ENCODE measurements around the gene EFNA1. TPM values are rescaled to one million over a fixed set of nuclear protein-coding genes. Genes with fewer than 3 reads are reported as not detected.

Gene EFNA1
- total RNA-seq, 1 donor from 2014 or later: 26.1 TPM

DNA sequence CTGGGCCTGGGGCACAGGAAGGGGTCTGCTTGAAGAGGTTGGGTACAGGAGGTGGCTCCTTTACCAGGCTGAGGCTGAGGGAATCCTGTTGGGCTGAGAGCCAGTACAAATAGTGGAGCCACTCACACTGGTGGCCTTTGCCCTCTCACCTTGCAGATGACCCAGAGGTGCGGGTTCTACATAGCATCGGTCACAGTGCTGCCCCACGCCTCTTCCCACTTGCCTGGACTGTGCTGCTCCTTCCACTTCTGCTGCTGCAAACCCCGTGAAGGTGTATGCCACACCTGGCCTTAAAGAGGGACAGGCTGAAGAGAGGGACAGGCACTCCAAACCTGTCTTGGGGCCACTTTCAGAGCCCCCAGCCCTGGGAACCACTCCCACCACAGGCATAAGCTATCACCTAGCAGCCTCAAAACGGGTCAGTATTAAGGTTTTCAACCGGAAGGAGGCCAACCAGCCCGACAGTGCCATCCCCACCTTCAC is 6.2 kb downstream of the EFNA1 start:
- Mint-ChIP-seq H3K9me3 (no peaks in the 10 kb centered on the region), H3K4me1 (ENCODE audit: unreplicated experiment) (peaks cover 41% of the 10 kb centered on the region), H3K4me3 (peak overlapping the region; percentile 66), H3K36me3 (peaks cover 25% of the 10 kb centered on the region), H3K27ac (peak overlapping the region; percentile 100), H3K27me3 (peaks cover 5% of the 10 kb centered on the region)
- no peak for DNase-seq (ENCODE audit: extremely low spot score, unreplicated experiment)
- TF ChIP-seq, protein P1, sequence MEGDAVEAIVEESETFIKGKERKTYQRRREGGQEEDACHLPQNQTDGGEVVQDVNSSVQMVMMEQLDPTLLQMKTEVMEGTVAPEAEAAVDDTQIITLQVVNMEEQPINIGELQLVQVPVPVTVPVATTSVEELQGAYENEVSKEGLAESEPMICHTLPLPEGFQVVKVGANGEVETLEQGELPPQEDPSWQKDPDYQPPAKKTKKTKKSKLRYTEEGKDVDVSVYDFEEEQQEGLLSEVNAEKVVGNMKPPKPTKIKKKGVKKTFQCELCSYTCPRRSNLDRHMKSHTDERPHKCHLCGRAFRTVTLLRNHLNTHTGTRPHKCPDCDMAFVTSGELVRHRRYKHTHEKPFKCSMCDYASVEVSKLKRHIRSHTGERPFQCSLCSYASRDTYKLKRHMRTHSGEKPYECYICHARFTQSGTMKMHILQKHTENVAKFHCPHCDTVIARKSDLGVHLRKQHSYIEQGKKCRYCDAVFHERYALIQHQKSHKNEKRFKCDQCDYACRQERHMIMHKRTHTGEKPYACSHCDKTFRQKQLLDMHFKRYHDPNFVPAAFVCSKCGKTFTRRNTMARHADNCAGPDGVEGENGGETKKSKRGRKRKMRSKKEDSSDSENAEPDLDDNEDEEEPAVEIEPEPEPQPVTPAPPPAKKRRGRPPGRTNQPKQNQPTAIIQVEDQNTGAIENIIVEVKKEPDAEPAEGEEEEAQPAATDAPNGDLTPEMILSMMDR (conservative IDR thresholded peaks at IDR 0.05): no peak

DNA sequence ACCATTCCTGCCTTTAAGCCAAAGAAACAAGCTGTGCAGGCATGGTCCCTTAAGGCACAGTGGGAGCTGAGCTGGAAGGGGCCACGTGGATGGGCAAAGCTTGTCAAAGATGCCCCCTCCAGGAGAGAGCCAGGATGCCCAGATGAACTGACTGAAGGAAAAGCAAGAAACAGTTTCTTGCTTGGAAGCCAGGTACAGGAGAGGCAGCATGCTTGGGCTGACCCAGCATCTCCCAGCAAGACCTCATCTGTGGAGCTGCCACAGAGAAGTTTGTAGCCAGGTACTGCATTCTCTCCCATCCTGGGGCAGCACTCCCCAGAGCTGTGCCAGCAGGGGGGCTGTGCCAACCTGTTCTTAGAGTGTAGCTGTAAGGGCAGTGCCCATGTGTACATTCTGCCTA is 6.6 kb downstream of the EFNA1 start:
- peak overlapping the region; percentile 100 for H3K27ac Mint-ChIP-seq
- H3K4me3 Mint-ChIP-seq: peak overlapping the region; percentile 100
- TF ChIP-seq, protein P1 (conservative IDR thresholded peaks at IDR 0.05): no peak
- H3K36me3 Mint-ChIP-seq: peaks cover 25% of the 10 kb centered on the region
- peaks cover 5% of the 10 kb centered on the region for H3K27me3 Mint-ChIP-seq
- no peaks in the 10 kb centered on the region for H3K9me3 Mint-ChIP-seq
- peaks cover 39% of the 10 kb centered on the region for H3K4me1 Mint-ChIP-seq (ENCODE audit: unreplicated experiment)
- DNase-seq (ENCODE audit: extremely low spot score, unreplicated experiment): no peak

GRCh38 chr1:155134880-155135414 is 7.3 kb downstream of the EFNA1 start:
- H3K4me1 Mint-ChIP-seq (ENCODE audit: unreplicated experiment): peaks cover 34% of the 10 kb centered on the region
- no peaks in the 10 kb centered on the region for H3K9me3 Mint-ChIP-seq
- H3K4me3 Mint-ChIP-seq: peak overlapping the region; percentile 100
- TF ChIP-seq, protein P1 (conservative IDR thresholded peaks at IDR 0.05): no peak
- peak overlapping the region; percentile 100 for H3K27ac Mint-ChIP-seq
- peaks cover 25% of the 10 kb centered on the region for H3K36me3 Mint-ChIP-seq
- peak; percentile 76 for DNase-seq (ENCODE audit: extremely low spot score, unreplicated experiment)
- peaks cover under 1% of the 10 kb centered on the region for H3K27me3 Mint-ChIP-seq

GRCh38 chr1:155135415-155136028 is 7.8 kb downstream of the EFNA1 start, which contains the start of gene SLC50A1:
Gene SLC50A1, plus strand, starts transcription at chr1:155135852. Its CDS starts 60 bp downstream, at chr1:155135912.
- Mint-ChIP-seq H3K4me1 (ENCODE audit: unreplicated experiment) (peaks cover 33% of the 10 kb centered on the region), H3K36me3 (peaks cover 23% of the 10 kb centered on the region), H3K27ac (peak within 1 kb of the TSS; percentile 100), H3K27me3 (peaks cover 1% of the 10 kb centered on the region), H3K4me3 (peak within 1 kb of the TSS; percentile 100), H3K9me3 (no peaks in the 10 kb centered on the region)
- TF ChIP-seq, protein P1 (conservative IDR thresholded peaks at IDR 0.05): peak; percentile 68
- DNase-seq (ENCODE audit: extremely low spot score, unreplicated experiment): peak; percentile 99

GRCh38 chr1:155136748-155137147 is 9.1 kb downstream of the EFNA1 start:
- Mint-ChIP-seq H3K27me3 (peaks cover 3% of the 10 kb centered on the region), H3K9me3 (no peaks in the 10 kb centered on the region), H3K36me3 (peaks cover 17% of the 10 kb centered on the region), H3K4me1 (ENCODE audit: unreplicated experiment) (peaks cover 28% of the 10 kb centered on the region), H3K27ac (peak overlapping the region; percentile 100), H3K4me3 (peak overlapping the region; percentile 100)
- TF ChIP-seq, protein P1 (conservative IDR thresholded peaks at IDR 0.05): no peak
- no peak for DNase-seq (ENCODE audit: extremely low spot score, unreplicated experiment)
